GM21529 (cell line): ENCODE results near the gene RIIAD1.
A peak's percentile ranks its signal among the peaks of the same experiment; 100 is the strongest.

ENCODE experiments used
- ATAC-seq: cut with Tn5 transposase; IDR thresholded peaks from one replicate; pipeline ENCODE4 v1.9.1; 2021; ENCODE audit not compliant: unreplicated experiment

Gene RIIAD1

GRCh38 chr1:151710187-151710840 is 11.0 kb upstream of the RIIAD1 start:
- no peak for ATAC-seq

GRCh38 chr1:151711044-151711800 is 10.1 kb upstream of the RIIAD1 start:
- ATAC-seq: no peak

GRCh38 chr1:151711951-151712350 is 9.4 kb upstream of the RIIAD1 start:
- ATAC-seq: no peak

GRCh38 chr1:151713044-151713443 is 8.3 kb upstream of the RIIAD1 start:
- ATAC-seq: no peak

- ATAC-seq: no peak
Observed at GRCh38 chr1:151713874-151714273, 7.4 kb upstream of the RIIAD1 start.

GRCh38 chr1:151714820-151715725 is 6.2 kb upstream of the RIIAD1 start:
- no peak for ATAC-seq

GRCh38 chr1:151715726-151716404 is 5.5 kb upstream of the RIIAD1 start:
- ATAC-seq: no peak

- ATAC-seq: no peak
Observed at GRCh38 chr1:151716405-151716762, 4.9 kb upstream of the RIIAD1 start.

- ATAC-seq: no peak
Observed at GRCh38 chr1:151716771-151717631, 4.3 kb upstream of the RIIAD1 start, which contains the start of gene CELF3. Gene CELF3, minus strand, starts transcription at chr1:151716803. Its CDS starts 783 bp downstream, at chr1:151716020.

GRCh38 chr1:151718011-151718431 is 3.3 kb upstream of the RIIAD1 start:
- ATAC-seq: no peak

GRCh38 chr1:151718666-151719065 is 2.7 kb upstream of the RIIAD1 start:
- no peak for ATAC-seq

- ATAC-seq: no peak
Observed at GRCh38 chr1:151720125-151720524, 1.2 kb upstream of the RIIAD1 start.

GRCh38 chr1:151720554-151720953 is 768 bp upstream of the RIIAD1 start:
- ATAC-seq: peak; percentile 59

GRCh38 chr1:151721788-151722510 is 627 bp downstream of the RIIAD1 start:
- ATAC-seq: no peak

GRCh38 chr1:151723726-151724370 is 2.5 kb downstream of the RIIAD1 start:
- ATAC-seq: no peak

- ATAC-seq: no peak
Observed at GRCh38 chr1:151728151-151729054, 7.1 kb downstream of the RIIAD1 start.

GRCh38 chr1:151729157-151729965 is 8.0 kb downstream of the RIIAD1 start:
- ATAC-seq: no peak
